ENCODE data around the gene EIF5AL1.
"Not testable (repeated sequence)": the region's sequence is repeated elsewhere in the genome, so short reads cannot be mapped to it uniquely, and the experiment has no call there.

Gene EIF5AL1

GRCh38 chr10:79516532-79517205 lies 4.3 kb downstream of the EIF5AL1 start:
- DNase-seq, result not testable (repeated sequence)

GRCh38 chr10:79517567-79517966 lies 5.2 kb downstream of the EIF5AL1 start:
- not testable (repeated sequence) for DNase-seq

- DNase-seq, result not testable (repeated sequence)
Observed at GRCh38 chr10:79521751-79522150, 9.4 kb downstream of the EIF5AL1 start.

- DNase-seq, result not testable (repeated sequence)
Observed at GRCh38 chr10:79522464-79522863, 10.1 kb downstream of the EIF5AL1 start.

GRCh38 chr10:79523157-79523853 lies 11.0 kb downstream of the EIF5AL1 start:
- not testable (repeated sequence) for DNase-seq

GRCh38 chr10:79525049-79525710 lies 12.8 kb downstream of the EIF5AL1 start:
- not testable (repeated sequence) for DNase-seq

GRCh38 chr10:79528261-79528660 lies 15.9 kb downstream of the EIF5AL1 start:
- not testable (repeated sequence) for DNase-seq

GRCh38 chr10:79533142-79533902 lies 21.0 kb downstream of the EIF5AL1 start:
- DNase-seq, result not testable (repeated sequence)

- DNase-seq, result not testable (repeated sequence)
Observed at GRCh38 chr10:79533903-79534175, 21.5 kb downstream of the EIF5AL1 start.

GRCh38 chr10:79538311-79538710 lies 26.0 kb downstream of the EIF5AL1 start:
- not testable (repeated sequence) for DNase-seq

- DNase-seq, result not testable (repeated sequence)
Observed at GRCh38 chr10:79540930-79541329, 28.6 kb downstream of the EIF5AL1 start.

- DNase-seq, result no peak
Observed at GRCh38 chr10:79542626-79543025, 30.3 kb downstream of the EIF5AL1 start.

- DNase-seq, result not testable (repeated sequence)
Observed at GRCh38 chr10:79544408-79544807, 32.1 kb downstream of the EIF5AL1 start.

- not testable (repeated sequence) for DNase-seq
Observed at GRCh38 chr10:79544926-79545659, 32.8 kb downstream of the EIF5AL1 start.

- not testable (repeated sequence) for DNase-seq
Observed at GRCh38 chr10:79547128-79547527, 34.8 kb downstream of the EIF5AL1 start.

- no peak for DNase-seq
Observed at GRCh38 chr10:79547973-79548372, 35.6 kb downstream of the EIF5AL1 start.

GRCh38 chr10:79552143-79552542 lies 39.8 kb downstream of the EIF5AL1 start:
- DNase-seq, result no peak

- DNase-seq, result no peak
Observed at GRCh38 chr10:79555354-79556309, 43.3 kb downstream of the EIF5AL1 start.

- not testable (repeated sequence) for DNase-seq
Observed at GRCh38 chr10:79556961-79557360, 44.6 kb downstream of the EIF5AL1 start.

GRCh38 chr10:79559726-79560125 lies 47.4 kb downstream of the EIF5AL1 start:
- DNase-seq, result no peak

GRCh38 chr10:79560160-79560709 lies 47.9 kb downstream of the EIF5AL1 start, which contains the start of gene SFTPA2:
SFTPA2 (minus strand) TSS chr10:79560407; CDS start chr10:79559483, 924 bp downstream.
- DNase-seq, result no peak

Data from CD4-positive, alpha-beta T cell treated with Interleukin-1 beta for 1 hour (primary cell).